Measurements from ENCODE around the gene TMEM184C. TPM values are rescaled to one million over a fixed set of nuclear protein-coding genes. Genes with fewer than 3 reads are reported as not detected.

TMEM184C gene
- total RNA-seq, 4 donors from 2014 or later = 15.4 to 22.1 (median 16.6) TPM

- Histone ChIP-seq H3K27ac (replicated peaks in 1 of 4) (no peak overlapping the region), H3K9me3 (peaks cover 0 to 6% (median 0%) of the 10 kb centered on the region in 4 donors), H3K27me3 (no peaks in the 10 kb centered on the region), H3K4me3 (no peak overlapping the region), H3K36me3 (no peaks in the 10 kb centered on the region), H3K4me1 (no peaks in the 10 kb centered on the region)
- TF ChIP-seq CTCF (IDR thresholded peaks at IDR 0.05) (no peak), EP300 (IDR thresholded peaks at IDR 0.05) (no peak), POLR2A (IDR thresholded peaks at IDR 0.05; ENCODE audit: low read depth) (no peak), POLR2AphosphoS5 (IDR thresholded peaks at IDR 0.05) (no peak)
- intact Hi-C loops (cut with DNase I) = loop anchor here (10.0 kb wide), 1 partner anchor 418 kb away; no protein-coding TSS in a partner anchor
- DNase-seq (ENCODE audit: extremely low spot score) = peak; percentile 37
Observed at GRCh38 chr4:147582386-147583060, 34.7 kb upstream of the TMEM184C start.

- Histone ChIP-seq H3K36me3 (no peaks in the 10 kb centered on the region), H3K4me1 (no peaks in the 10 kb centered on the region), H3K9me3 (peaks cover 0 to 6% (median 0%) of the 10 kb centered on the region in 4 donors), H3K27ac (replicated peaks in 1 of 4) (no peak overlapping the region), H3K4me3 (no peak overlapping the region), H3K27me3 (no peaks in the 10 kb centered on the region)
- DNase-seq (ENCODE audit: extremely low spot score) = peak; percentile 26
- TF ChIP-seq POLR2A (IDR thresholded peaks at IDR 0.05; ENCODE audit: low read depth) = no peak
- no peak for TF ChIP-seq CTCF (IDR thresholded peaks at IDR 0.05)
- no peak for TF ChIP-seq POLR2AphosphoS5 (IDR thresholded peaks at IDR 0.05)
- no peak for TF ChIP-seq EP300 (IDR thresholded peaks at IDR 0.05)
- WGBS = 96% methylated on average over 1 of the region's 1 CpG
- intact Hi-C loops (cut with DNase I) = loop anchor here (10.0 kb wide), 1 partner anchor 419 kb away; no protein-coding TSS in a partner anchor
Observed at GRCh38 chr4:147583876-147584275, 33.3 kb upstream of the TMEM184C start.

GRCh38 chr4:147586032-147586431 lies 31.2 kb upstream of the TMEM184C start:
- Histone ChIP-seq H3K27ac (replicated peaks in 1 of 4) (no peak overlapping the region), H3K27me3 (no peaks in the 10 kb centered on the region), H3K9me3 (peaks cover 0 to 6% (median 0%) of the 10 kb centered on the region in 4 donors), H3K4me1 (no peaks in the 10 kb centered on the region), H3K4me3 (no peak overlapping the region), H3K36me3 (no peaks in the 10 kb centered on the region)
- intact Hi-C loops (cut with DNase I) = loop anchor here (10.0 kb wide), 1 partner anchor 421 kb away; no protein-coding TSS in a partner anchor
- TF ChIP-seq CTCF (IDR thresholded peaks at IDR 0.05) (no peak), POLR2A (IDR thresholded peaks at IDR 0.05; ENCODE audit: low read depth) (no peak), POLR2AphosphoS5 (IDR thresholded peaks at IDR 0.05) (no peak), EP300 (IDR thresholded peaks at IDR 0.05) (no peak)
- no peak for DNase-seq (ENCODE audit: extremely low spot score)
- WGBS = 31% methylated on average over 3 of the region's 3 CpGs

- peaks cover 0 to 6% (median 0%) of the 10 kb centered on the region in 4 donors for H3K9me3 ChIP-seq
- no peak overlapping the region for H3K27ac ChIP-seq (replicated peaks in 1 of 4)
- H3K4me1 ChIP-seq = no peaks in the 10 kb centered on the region
- H3K27me3 ChIP-seq = no peaks in the 10 kb centered on the region
- intact Hi-C loops (cut with DNase I) = loop anchor here (10.0 kb wide), 1 partner anchor 422 kb away; no protein-coding TSS in a partner anchor
- H3K36me3 ChIP-seq = no peaks in the 10 kb centered on the region
- TF ChIP-seq POLR2AphosphoS5 (IDR thresholded peaks at IDR 0.05) = no peak
- no peak for TF ChIP-seq EP300 (IDR thresholded peaks at IDR 0.05)
- no peak for TF ChIP-seq POLR2A (IDR thresholded peaks at IDR 0.05; ENCODE audit: low read depth)
- no peak for TF ChIP-seq CTCF (IDR thresholded peaks at IDR 0.05)
- 91% methylated on average over 4 of the region's 4 CpGs for WGBS
- H3K4me3 ChIP-seq = no peak overlapping the region
- peak; percentile 26 for DNase-seq (ENCODE audit: extremely low spot score)
Observed at GRCh38 chr4:147586637-147587036, 30.6 kb upstream of the TMEM184C start.

Data from esophagus muscularis mucosa (tissue), 4 donors.